Germinal center (tissue), 1 donor: Measurements from ENCODE around the gene SUSD2.
"Not testable (repeated sequence)": the region's sequence is repeated elsewhere in the genome, so short reads cannot be mapped to it uniquely, and the experiment has no call there.

ENCODE experiments used
- DNase-seq: peaks from one replicate; pipeline ENCODE4 v3.0.0; 2012; ENCODE audit warnings: mixed read lengths, low spot score

Gene SUSD2

GRCh38 chr22:24189249-24190158 is 8.2 kb downstream of the SUSD2 start:
- DNase-seq, result peak; percentile 67

- no peak for DNase-seq
Observed at GRCh38 chr22:24190159-24190540, 8.9 kb downstream of the SUSD2 start.

GRCh38 chr22:24190596-24191208 is 9.4 kb downstream of the SUSD2 start:
- DNase-seq, result no peak

GRCh38 chr22:24191381-24191841 is 10.1 kb downstream of the SUSD2 start:
- no peak for DNase-seq

GRCh38 chr22:24191893-24192292 is 10.6 kb downstream of the SUSD2 start:
- DNase-seq, result no peak

- DNase-seq, result no peak
Observed at GRCh38 chr22:24198682-24199052, 17.4 kb downstream of the SUSD2 start.

GRCh38 chr22:24200619-24201212 is 19.4 kb downstream of the SUSD2 start:
- DNase-seq, result no peak

- no peak for DNase-seq
Observed at GRCh38 chr22:24201681-24202614, 20.7 kb downstream of the SUSD2 start.

- not testable (repeated sequence) for DNase-seq
Observed at GRCh38 chr22:24203856-24204255, 22.6 kb downstream of the SUSD2 start.

GRCh38 chr22:24205438-24206195 is 24.3 kb downstream of the SUSD2 start:
- no peak for DNase-seq

- not testable (repeated sequence) for DNase-seq
Observed at GRCh38 chr22:24206460-24207263, 25.4 kb downstream of the SUSD2 start.

- DNase-seq, result no peak
Observed at GRCh38 chr22:24207264-24208011, 26.2 kb downstream of the SUSD2 start.

GRCh38 chr22:24208012-24208749 is 26.9 kb downstream of the SUSD2 start:
- DNase-seq, result no peak

- no peak for DNase-seq
Observed at GRCh38 chr22:24209016-24209415, 27.7 kb downstream of the SUSD2 start.

GRCh38 chr22:24209687-24210086 is 28.4 kb downstream of the SUSD2 start:
- DNase-seq, result no peak

GRCh38 chr22:24210409-24210808 is 29.1 kb downstream of the SUSD2 start:
- DNase-seq, result not testable (repeated sequence)

- DNase-seq, result not testable (repeated sequence)
Observed at GRCh38 chr22:24211716-24212115, 30.4 kb downstream of the SUSD2 start.

- not testable (repeated sequence) for DNase-seq
Observed at GRCh38 chr22:24213111-24213510, 31.8 kb downstream of the SUSD2 start.
